ENCODE data around the gene SPDYE16. TPM values are rescaled to one million over a fixed set of nuclear protein-coding genes. Genes with fewer than 3 reads are reported as not detected.
"Not testable (repeated sequence)": the region's sequence is repeated elsewhere in the genome, so short reads cannot be mapped to it uniquely, and the experiment has no call there.

SPDYE16 gene
- total RNA-seq, 2 experiments from 2014 or later: 0.22 to 0.71 TPM

GRCh38 chr7:76504351-76505167 lies 38.5 kb downstream of the SPDYE16 start:
- H3K27me3 Mint-ChIP-seq; H3K4me1 Mint-ChIP-seq; H3K4me3 Mint-ChIP-seq; DNase-seq; H3K36me3 Mint-ChIP-seq; H3K27ac Mint-ChIP-seq; H3K9me3 Mint-ChIP-seq; ATAC-seq (ENCODE audit: low read depth); POLR2A ChIA-PET: not testable (repeated sequence)

- ATAC-seq (ENCODE audit: low read depth); DNase-seq; POLR2A ChIA-PET; H3K9me3 Mint-ChIP-seq; H3K4me1 Mint-ChIP-seq; H3K36me3 Mint-ChIP-seq; H3K27ac Mint-ChIP-seq; H3K4me3 Mint-ChIP-seq; H3K27me3 Mint-ChIP-seq: not testable (repeated sequence)
Measured at GRCh38 chr7:76503244-76503643, 39.9 kb downstream of the SPDYE16 start.

- POLR2A ChIA-PET; H3K27me3 Mint-ChIP-seq; H3K36me3 Mint-ChIP-seq; H3K27ac Mint-ChIP-seq; H3K9me3 Mint-ChIP-seq; H3K4me1 Mint-ChIP-seq; H3K4me3 Mint-ChIP-seq; ATAC-seq (ENCODE audit: low read depth); DNase-seq: not testable (repeated sequence)
Measured at GRCh38 chr7:76502836-76503235, 40.3 kb downstream of the SPDYE16 start.

- H3K4me1 Mint-ChIP-seq; DNase-seq; ATAC-seq (ENCODE audit: low read depth); H3K9me3 Mint-ChIP-seq; H3K36me3 Mint-ChIP-seq; POLR2A ChIA-PET; H3K27me3 Mint-ChIP-seq; H3K27ac Mint-ChIP-seq; H3K4me3 Mint-ChIP-seq: not testable (repeated sequence)
Measured at GRCh38 chr7:76502224-76502623, 40.9 kb downstream of the SPDYE16 start.

GRCh38 chr7:76499924-76500241 lies 43.2 kb downstream of the SPDYE16 start:
- DNase-seq, H3K9me3 Mint-ChIP-seq, POLR2A ChIA-PET, H3K36me3 Mint-ChIP-seq, H3K4me3 Mint-ChIP-seq, H3K4me1 Mint-ChIP-seq, H3K27me3 Mint-ChIP-seq, H3K27ac Mint-ChIP-seq: not testable (repeated sequence)
- peak; percentile 65 for ATAC-seq (ENCODE audit: low read depth)

- H3K27me3 Mint-ChIP-seq, H3K27ac Mint-ChIP-seq, H3K9me3 Mint-ChIP-seq, H3K4me3 Mint-ChIP-seq, DNase-seq, POLR2A ChIA-PET, H3K36me3 Mint-ChIP-seq, H3K4me1 Mint-ChIP-seq: not testable (repeated sequence)
- peak; percentile 45 for ATAC-seq (ENCODE audit: low read depth)
Measured at GRCh38 chr7:76499201-76499923, 43.7 kb downstream of the SPDYE16 start.

- H3K4me3 Mint-ChIP-seq; H3K27me3 Mint-ChIP-seq; DNase-seq; POLR2A ChIA-PET; ATAC-seq (ENCODE audit: low read depth); H3K36me3 Mint-ChIP-seq; H3K4me1 Mint-ChIP-seq; H3K27ac Mint-ChIP-seq; H3K9me3 Mint-ChIP-seq: not testable (repeated sequence)
Measured at GRCh38 chr7:76498583-76499200, 44.4 kb downstream of the SPDYE16 start.

- ATAC-seq (ENCODE audit: low read depth); H3K9me3 Mint-ChIP-seq; H3K36me3 Mint-ChIP-seq; H3K4me3 Mint-ChIP-seq; DNase-seq; H3K4me1 Mint-ChIP-seq; H3K27ac Mint-ChIP-seq; H3K27me3 Mint-ChIP-seq; POLR2A ChIA-PET: not testable (repeated sequence)
Measured at GRCh38 chr7:76497918-76498582, 45.0 kb downstream of the SPDYE16 start.

GRCh38 chr7:76495717-76496116 lies 47.4 kb downstream of the SPDYE16 start:
- H3K4me1 Mint-ChIP-seq; POLR2A ChIA-PET; H3K4me3 Mint-ChIP-seq; ATAC-seq (ENCODE audit: low read depth); DNase-seq; H3K27ac Mint-ChIP-seq; H3K9me3 Mint-ChIP-seq; H3K27me3 Mint-ChIP-seq; H3K36me3 Mint-ChIP-seq: not testable (repeated sequence)

- ATAC-seq (ENCODE audit: low read depth); H3K36me3 Mint-ChIP-seq; DNase-seq; POLR2A ChIA-PET; H3K9me3 Mint-ChIP-seq; H3K4me3 Mint-ChIP-seq; H3K27ac Mint-ChIP-seq; H3K4me1 Mint-ChIP-seq; H3K27me3 Mint-ChIP-seq: not testable (repeated sequence)
Measured at GRCh38 chr7:76492139-76492538, 51.0 kb downstream of the SPDYE16 start.

GRCh38 chr7:76487969-76488368 lies 55.1 kb downstream of the SPDYE16 start:
- H3K27ac Mint-ChIP-seq; DNase-seq; H3K4me1 Mint-ChIP-seq; POLR2A ChIA-PET; H3K9me3 Mint-ChIP-seq; H3K27me3 Mint-ChIP-seq; H3K4me3 Mint-ChIP-seq; ATAC-seq (ENCODE audit: low read depth); H3K36me3 Mint-ChIP-seq: not testable (repeated sequence)

GRCh38 chr7:76486618-76487017 lies 56.5 kb downstream of the SPDYE16 start:
- H3K4me1 Mint-ChIP-seq, H3K27me3 Mint-ChIP-seq, H3K9me3 Mint-ChIP-seq, H3K36me3 Mint-ChIP-seq, POLR2A ChIA-PET, DNase-seq: not testable (repeated sequence)
- ATAC-seq (ENCODE audit: low read depth): peak; percentile 97
- peak overlapping the region; percentile 80 for H3K27ac Mint-ChIP-seq
- H3K4me3 Mint-ChIP-seq: peak overlapping the region; percentile 50

GRCh38 chr7:76485822-76486610 lies 57.1 kb downstream of the SPDYE16 start:
- H3K36me3 Mint-ChIP-seq, H3K27ac Mint-ChIP-seq, H3K9me3 Mint-ChIP-seq, DNase-seq, POLR2A ChIA-PET, H3K27me3 Mint-ChIP-seq, H3K4me1 Mint-ChIP-seq, H3K4me3 Mint-ChIP-seq: not testable (repeated sequence)
- peak; percentile 28 for ATAC-seq (ENCODE audit: low read depth)

Measured in activated naive CD8-positive, alpha-beta T cell treated with anti-CD3 and anti-CD28 coated beads, Interleukin-2, amount 10 ng/mL, durations not matched to agents 7 days and 5 days (primary cell).